RWPE2 (cell line): Measurements from ENCODE around the gene IMP4.

Experiments
- ATAC-seq: fragments of 200-7000 bp; cut with Tn5 transposase; 3 replicates; pipeline ENCODE4 v1.9.1; 2021; ENCODE audit warnings: low read depth
- DNase-seq: peaks from one replicate; pipeline ENCODE4 v3.0.0-alpha.2; 2020; ENCODE audit warnings: low spot score
- H3K27ac ChIP-seq: fragments of 450-650 bp; 2 replicates; pipeline ENCODE4 v1.5.1; 2017; ENCODE audit warnings: mild to moderate bottlenecking; ENCODE audit not compliant: poor library complexity, severe bottlenecking
- H3K27me3 ChIP-seq: fragments of 250-450 bp; sonication (Bioruptor Pico); 2 replicates; pipeline ENCODE4 v1.5.1; 2021; ENCODE audit warnings: mild to moderate bottlenecking, moderate library complexity; ENCODE audit not compliant: insufficient read depth, poor library complexity, severe bottlenecking
- H3K36me3 ChIP-seq: fragments of 250-450 bp; sonication (Bioruptor Pico); 2 replicates; pipeline ENCODE4 v1.5.1; 2020; ENCODE audit warnings: low read depth, mild to moderate bottlenecking, moderate library complexity
- H3K4me1 ChIP-seq: fragments of 250-450 bp; sonication (Bioruptor Pico); 2 replicates; pipeline ENCODE4 v1.5.1; 2021; ENCODE audit warnings: mild to moderate bottlenecking, moderate library complexity; ENCODE audit not compliant: insufficient read depth, poor library complexity, severe bottlenecking
- H3K4me3 ChIP-seq: fragments of 250-450 bp; sonication (Bioruptor Pico); 2 replicates; pipeline ENCODE4 v1.5.1; 2021; ENCODE audit warnings: mild to moderate bottlenecking, moderate library complexity; ENCODE audit not compliant: severe bottlenecking
- H3K9me3 ChIP-seq: fragments of 250-450 bp; sonication (Bioruptor Pico); 2 replicates; pipeline ENCODE4 v1.5.1; 2021; ENCODE audit warnings: mild to moderate bottlenecking, moderate library complexity; ENCODE audit not compliant: severe bottlenecking
- TF ChIP-seq, protein P1 (sequence below): fragments of 450-650 bp; IDR thresholded peaks from one replicate; pipeline ENCODE4 v1.5.1; 2017; ENCODE audit warnings: mild to moderate bottlenecking, moderate library complexity; ENCODE audit not compliant: poor library complexity, severe bottlenecking

IMP4 gene

DNA sequence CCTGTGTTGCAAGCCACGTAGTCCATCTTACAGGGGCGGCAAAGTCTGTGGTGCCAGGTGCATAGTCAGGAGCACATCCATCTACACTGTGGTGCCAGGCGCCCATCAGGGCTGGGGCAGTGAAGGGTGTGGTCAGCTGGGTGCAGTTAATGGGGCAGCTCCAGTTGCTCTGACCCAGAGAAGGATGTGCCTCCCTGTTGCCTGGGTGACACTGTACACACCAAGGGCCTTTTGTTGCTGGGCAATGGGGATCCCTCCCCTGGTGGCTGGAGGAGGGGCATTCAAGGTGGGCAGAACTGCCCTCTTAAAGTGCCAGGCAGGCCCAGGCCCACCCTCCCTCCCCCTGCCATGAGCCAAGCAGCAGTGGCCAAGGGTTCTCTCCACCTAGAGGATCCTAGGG is 28.3 kb upstream of the IMP4 start:
- DNase-seq: no peak
- ATAC-seq: no peak
- Histone ChIP-seq H3K36me3 (no peaks in the 10 kb centered on the region), H3K4me1 (no peaks in the 10 kb centered on the region), H3K27ac (no peak overlapping the region), H3K27me3 (no peaks in the 10 kb centered on the region), H3K4me3 (no peak overlapping the region), H3K9me3 (no peaks in the 10 kb centered on the region)
- TF ChIP-seq, protein P1, sequence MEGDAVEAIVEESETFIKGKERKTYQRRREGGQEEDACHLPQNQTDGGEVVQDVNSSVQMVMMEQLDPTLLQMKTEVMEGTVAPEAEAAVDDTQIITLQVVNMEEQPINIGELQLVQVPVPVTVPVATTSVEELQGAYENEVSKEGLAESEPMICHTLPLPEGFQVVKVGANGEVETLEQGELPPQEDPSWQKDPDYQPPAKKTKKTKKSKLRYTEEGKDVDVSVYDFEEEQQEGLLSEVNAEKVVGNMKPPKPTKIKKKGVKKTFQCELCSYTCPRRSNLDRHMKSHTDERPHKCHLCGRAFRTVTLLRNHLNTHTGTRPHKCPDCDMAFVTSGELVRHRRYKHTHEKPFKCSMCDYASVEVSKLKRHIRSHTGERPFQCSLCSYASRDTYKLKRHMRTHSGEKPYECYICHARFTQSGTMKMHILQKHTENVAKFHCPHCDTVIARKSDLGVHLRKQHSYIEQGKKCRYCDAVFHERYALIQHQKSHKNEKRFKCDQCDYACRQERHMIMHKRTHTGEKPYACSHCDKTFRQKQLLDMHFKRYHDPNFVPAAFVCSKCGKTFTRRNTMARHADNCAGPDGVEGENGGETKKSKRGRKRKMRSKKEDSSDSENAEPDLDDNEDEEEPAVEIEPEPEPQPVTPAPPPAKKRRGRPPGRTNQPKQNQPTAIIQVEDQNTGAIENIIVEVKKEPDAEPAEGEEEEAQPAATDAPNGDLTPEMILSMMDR: no peak

DNA sequence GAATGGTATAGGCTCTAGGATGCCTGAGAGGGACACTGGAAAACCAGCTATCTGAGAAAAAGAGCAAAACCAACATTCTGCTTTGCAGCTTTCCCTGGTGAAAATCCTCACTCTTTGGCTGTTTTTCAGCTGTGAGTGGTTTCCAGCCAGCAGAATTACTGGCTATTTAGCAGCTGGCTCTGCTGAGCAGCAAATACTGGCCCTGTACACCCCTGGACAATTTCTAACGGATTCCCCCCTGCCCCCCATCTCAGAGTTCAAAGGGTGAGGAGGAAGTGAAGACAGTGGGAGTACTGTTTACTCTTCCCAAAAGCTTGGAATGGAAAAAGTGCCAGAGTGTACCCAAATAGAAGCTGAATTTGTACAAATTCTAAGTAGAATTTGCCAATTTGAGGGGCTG is 26.1 kb upstream of the IMP4 start:
- DNase-seq: no peak
- TF ChIP-seq, protein P1: no peak
- Histone ChIP-seq H3K9me3 (no peaks in the 10 kb centered on the region), H3K36me3 (no peaks in the 10 kb centered on the region), H3K4me3 (no peak overlapping the region), H3K4me1 (no peaks in the 10 kb centered on the region), H3K27me3 (no peaks in the 10 kb centered on the region), H3K27ac (no peak overlapping the region)
- ATAC-seq: no peak

DNA sequence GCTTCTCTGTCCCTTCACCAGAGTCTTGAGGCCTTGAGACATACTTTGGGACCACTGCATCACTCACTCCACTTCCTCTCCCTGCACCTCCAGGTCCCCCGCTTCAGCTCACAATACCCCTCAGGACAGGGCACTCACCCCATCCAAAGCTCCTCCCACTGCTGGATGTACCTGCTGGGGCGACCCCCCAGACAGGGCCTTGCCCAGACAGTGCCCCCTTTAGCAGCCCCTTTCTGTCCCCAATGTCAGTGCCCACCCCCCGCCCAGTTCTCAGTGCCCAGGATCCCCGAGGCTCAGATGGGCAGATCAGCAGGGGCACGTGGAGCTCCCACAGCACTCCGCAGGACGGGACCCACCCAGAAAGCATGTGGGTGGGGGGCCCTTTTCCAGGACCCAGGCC is 23.8 kb upstream of the IMP4 start:
- H3K27ac ChIP-seq: no peak overlapping the region
- no peaks in the 10 kb centered on the region for H3K4me1 ChIP-seq
- DNase-seq: no peak
- no peaks in the 10 kb centered on the region for H3K36me3 ChIP-seq
- no peaks in the 10 kb centered on the region for H3K27me3 ChIP-seq
- H3K4me3 ChIP-seq: no peak overlapping the region
- TF ChIP-seq, protein P1: no peak
- H3K9me3 ChIP-seq: no peaks in the 10 kb centered on the region
- ATAC-seq: no peak

DNA sequence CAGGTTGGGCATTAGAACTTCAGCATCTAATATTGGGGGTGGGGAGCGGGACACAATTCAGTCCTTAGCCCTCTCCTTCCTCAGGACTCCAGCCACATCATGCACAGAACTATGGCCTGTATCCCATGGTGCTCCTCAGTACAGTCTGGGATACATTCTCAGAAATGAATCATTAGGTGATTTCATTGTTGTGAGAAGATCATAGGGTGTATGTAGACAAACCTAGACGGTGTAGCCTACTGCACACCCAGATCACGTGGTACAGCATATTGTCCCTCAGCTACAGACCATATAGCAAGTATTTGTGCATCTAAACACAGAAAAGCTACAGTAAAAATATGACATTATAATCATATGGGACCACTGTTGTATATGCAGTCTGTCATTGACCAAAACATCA is 23.2 kb upstream of the IMP4 start:
- Histone ChIP-seq H3K36me3 (no peaks in the 10 kb centered on the region), H3K4me1 (no peaks in the 10 kb centered on the region), H3K27ac (no peak overlapping the region), H3K27me3 (no peaks in the 10 kb centered on the region), H3K4me3 (no peak overlapping the region), H3K9me3 (no peaks in the 10 kb centered on the region)
- TF ChIP-seq, protein P1: no peak
- DNase-seq (no peak), ATAC-seq (peak; percentile 56; the same call in 1 of the 3 replicates)

DNA sequence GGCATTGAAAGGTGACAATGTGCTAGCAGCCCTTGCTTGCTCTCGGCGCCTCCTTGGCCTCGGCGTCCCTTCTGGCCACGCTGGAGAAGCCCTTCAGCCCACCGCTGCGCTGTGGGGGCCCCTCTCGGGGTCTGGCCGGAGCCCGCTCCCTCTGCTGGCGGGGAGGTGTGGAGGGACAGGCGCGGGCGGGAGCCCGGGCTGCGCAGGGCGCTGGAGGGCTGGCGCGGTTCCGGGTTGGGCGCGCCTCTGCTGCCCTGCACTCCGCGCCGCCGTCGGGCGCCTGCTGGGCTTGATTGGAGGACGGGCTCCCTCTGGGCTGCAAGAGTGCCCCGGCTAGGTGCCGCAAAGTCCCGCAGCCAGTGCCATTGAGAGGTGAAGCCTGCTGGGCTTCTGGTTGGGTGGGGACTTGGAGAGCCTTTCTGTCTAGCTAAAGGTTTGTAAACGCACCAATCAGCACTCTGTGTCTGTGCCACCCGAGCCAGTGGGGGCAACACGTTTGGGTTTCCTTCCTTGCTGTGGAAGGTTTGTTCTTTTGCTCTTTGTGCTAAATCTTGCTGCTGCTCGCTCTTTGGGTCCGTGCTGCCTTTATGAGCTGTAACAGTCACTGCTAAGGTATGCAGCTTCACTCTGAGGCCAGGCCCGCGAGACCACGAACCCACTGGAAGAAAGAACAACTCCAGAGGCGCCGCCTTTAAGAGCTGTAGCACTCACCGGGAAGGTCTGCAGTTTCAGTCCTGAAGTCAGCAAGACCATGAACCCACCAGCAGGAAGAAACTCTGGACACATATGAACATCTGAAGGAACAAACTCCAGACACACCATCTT is 14.8 kb upstream of the IMP4 start:
- H3K4me3 ChIP-seq: no peak overlapping the region

More for the DNA sequence above, 14.8 kb upstream of the IMP4 start:
- Histone ChIP-seq H3K4me1 (peaks cover 17% of the 10 kb centered on the region), H3K27ac (peak overlapping the region; percentile 94), H3K9me3 (no peaks in the 10 kb centered on the region), H3K27me3 (no peaks in the 10 kb centered on the region), H3K36me3 (no peaks in the 10 kb centered on the region)
- peak; percentile 74 for DNase-seq
- peak; percentile 85 for ATAC-seq
- TF ChIP-seq, protein P1: no peak
